Brain microvascular endothelial cell (primary cell): ENCODE results near the gene RNF26.

Experiments used
- DNase-seq: peaks from one replicate; pipeline ENCODE4 v3.0.0-alpha.2; 2020
- H3K27ac ChIP-seq: fragments of 250-450 bp; sonication (Bioruptor Pico); 2 replicates; pipeline ENCODE4 v1.5.1; 2020; ENCODE audit warnings: mild to moderate bottlenecking, moderate library complexity
- H3K27me3 ChIP-seq: fragments of 250-450 bp; sonication (Bioruptor Pico); replicated peaks from 2 replicates; pipeline ENCODE4 v1.5.1; 2020; ENCODE audit warnings: mild to moderate bottlenecking
- H3K36me3 ChIP-seq: fragments of 250-450 bp; sonication (Bioruptor Pico); replicated peaks from 2 replicates; pipeline ENCODE4 v1.5.1; 2020; ENCODE audit warnings: mild to moderate bottlenecking
- H3K4me3 ChIP-seq: 2 replicates; pipeline ENCODE4 v1.5.1; 2011; ENCODE audit warnings: low read depth, mild to moderate bottlenecking, control low read depth, low read length, moderate library complexity
- CTCF ChIP-seq: IDR thresholded peaks from 2 replicates; pipeline ENCODE4 v1.5.1; 2011; ENCODE audit warnings: low read depth, mild to moderate bottlenecking, moderate library complexity, low read length, control low read depth, inconsistent platforms; ENCODE audit errors: missing control alignments
- in situ Hi-C: cut with HindIII; loops from 2 replicates; pipeline ENCODE4 v1.10.0; 2017; ENCODE audit warnings: low sequenced_read_pairs, low pct_ligation_motif_present

Gene RNF26

GRCh38 chr11:119371067-119371601, 36.8 kb downstream of the RNF26 start:
- no peak for TF ChIP-seq CTCF
- Histone ChIP-seq H3K4me3 (no peak overlapping the region), H3K27me3 (peaks cover 13% of the 10 kb centered on the region), H3K27ac (no peak overlapping the region), H3K36me3 (no peaks in the 10 kb centered on the region)
- in situ Hi-C loops: no loop called here
- no peak for DNase-seq

- TF ChIP-seq CTCF: peak; percentile 39
- Histone ChIP-seq H3K27me3 (peaks cover 10% of the 10 kb centered on the region), H3K27ac (no peak overlapping the region), H3K4me3 (no peak overlapping the region), H3K36me3 (no peaks in the 10 kb centered on the region)
- in situ Hi-C loops: no loop called here
- DNase-seq: no peak
These were observed 37.5 kb downstream of the RNF26 start for GRCh38 chr11:119371778-119372182.

- peaks cover 8% of the 10 kb centered on the region for H3K27me3 ChIP-seq
- H3K4me3 ChIP-seq: no peak overlapping the region
- no peaks in the 10 kb centered on the region for H3K36me3 ChIP-seq
- no peak overlapping the region for H3K27ac ChIP-seq
- in situ Hi-C loops: no loop called here
- TF ChIP-seq CTCF: no peak
- DNase-seq: no peak
These were observed 38.1 kb downstream of the RNF26 start for GRCh38 chr11:119372260-119373058.

GRCh38 chr11:119373059-119373920, 39.0 kb downstream of the RNF26 start:
- Histone ChIP-seq H3K36me3 (no peaks in the 10 kb centered on the region), H3K27ac (no peak overlapping the region), H3K4me3 (no peak overlapping the region), H3K27me3 (peaks cover 4% of the 10 kb centered on the region)
- in situ Hi-C loops: no loop called here
- DNase-seq: no peak
- no peak for TF ChIP-seq CTCF

- in situ Hi-C loops: no loop called here
- peak; percentile 95 for TF ChIP-seq CTCF
- Histone ChIP-seq H3K36me3 (no peaks in the 10 kb centered on the region), H3K27ac (no peak overlapping the region), H3K27me3 (no peaks in the 10 kb centered on the region), H3K4me3 (no peak overlapping the region)
- DNase-seq: peak; percentile 75
These were observed 39.7 kb downstream of the RNF26 start for GRCh38 chr11:119373921-119374631.
